Right ventricle myocardium inferior (tissue), 1 donor: ENCODE results near the gene ERFE. TPM values are rescaled to one million over a fixed set of nuclear protein-coding genes. Genes with fewer than 3 reads are reported as not detected.

Experiments
- ATAC-seq: fragments of 200-7000 bp; cut with Tn5 transposase; one replicate; pipeline ENCODE4 v1.9.1; 2020; ENCODE audit warnings: mild to moderate bottlenecking, moderate library complexity
- DNase-seq: peaks from one replicate; pipeline ENCODE4 v3.0.0; 2021; ENCODE audit errors: missing footprints
- intact Hi-C: fragments of 100-400 bp; cut with DNase I; formaldehyde crosslinking; loops from one replicate; pipeline ENCODE4 v1.11.0; 2022
- total RNA-seq: library from RNA; stranded (reverse); fragmentation: NEBNext Ultra II Directional; extraction: Animal tissue kit (Norgen Biotek cat#: 25700); gene quantifications from one replicate; pipeline ENCODE4 v1.2.1, GENCODE V29; 2021
- donor health status: DM: no; HTN: yes; CAD: no; lungs with severe emphysema.

Gene ERFE
- total RNA-seq, 1 donor from 2014 or later = 0.51 TPM

- intact Hi-C loops = loop anchor here (10.0 kb wide), 1 partner anchor 171 kb away; the partner anchor contains the start of gene UBE2F
- ATAC-seq = no peak
Observed at GRCh38 chr2:238135601-238136150, 23.1 kb upstream of the ERFE start.

GRCh38 chr2:238136820-238137537 lies 21.8 kb upstream of the ERFE start:
- intact Hi-C loops = loop anchor here (10.0 kb wide), 1 partner anchor 172 kb away; the partner anchor contains the start of gene UBE2F
- DNase-seq (peak; percentile 80), ATAC-seq (peak; percentile 18)

More at GRCh38 chr2:238135601-238136150, 23.1 kb upstream of the ERFE start:
- no peak for DNase-seq

- ATAC-seq (no peak), DNase-seq (peak; percentile 58)
- intact Hi-C loops = loop anchor here (2.0 to 10.0 kb wide), 2 partner anchors 173 to 279 kb away; partner anchors contain the start of genes RAMP1 and UBE2F
Observed at GRCh38 chr2:238137885-238138284, 20.9 kb upstream of the ERFE start.

- DNase-seq = peak; percentile 86
- peak; percentile 88 for ATAC-seq
- intact Hi-C loops = loop anchor here (1.0 to 10.0 kb wide), 3 partner anchors 78 to 280 kb away; partner anchors contain the start of genes RAMP1 and UBE2F
Observed at GRCh38 chr2:238138331-238139195, 20.2 kb upstream of the ERFE start, which contains the start of gene KLHL30. KLHL30 (plus strand) TSS chr2:238138668; CDS start chr2:238140755, 2,087 bp downstream.

- ATAC-seq = peak; percentile 63
- intact Hi-C loops = loop anchor here (1.0 to 10.0 kb wide), 3 partner anchors 79 to 281 kb away; partner anchors contain the start of genes RAMP1 and UBE2F
- DNase-seq = peak; percentile 53
Observed at GRCh38 chr2:238139196-238140039, 19.4 kb upstream of the ERFE start.

GRCh38 chr2:238140040-238140439 lies 18.7 kb upstream of the ERFE start:
- ATAC-seq (no peak), DNase-seq (no peak)
- intact Hi-C loops = no loop called here

- intact Hi-C loops = no loop called here
- ATAC-seq = no peak
- peak; percentile 62 for DNase-seq
Observed at GRCh38 chr2:238140721-238141540, 17.8 kb upstream of the ERFE start.

- ATAC-seq (no peak), DNase-seq (peak; percentile 68)
- intact Hi-C loops = no loop called here
Observed at GRCh38 chr2:238141541-238142318, 17.0 kb upstream of the ERFE start.

GRCh38 chr2:238142382-238143205 lies 16.2 kb upstream of the ERFE start:
- peak; percentile 73 for DNase-seq
- intact Hi-C loops = no loop called here
- ATAC-seq = no peak

GRCh38 chr2:238143239-238143951 lies 15.4 kb upstream of the ERFE start:
- intact Hi-C loops = no loop called here
- ATAC-seq (peak; percentile 43), DNase-seq (no peak)

- DNase-seq = no peak
- intact Hi-C loops = no loop called here
- no peak for ATAC-seq
Observed at GRCh38 chr2:238144262-238144661, 14.5 kb upstream of the ERFE start.

- intact Hi-C loops = no loop called here
- no peak for DNase-seq
- ATAC-seq = no peak
Observed at GRCh38 chr2:238145046-238145445, 13.7 kb upstream of the ERFE start.

- ATAC-seq = no peak
- DNase-seq = no peak
- intact Hi-C loops = no loop called here
Observed at GRCh38 chr2:238145851-238146250, 12.9 kb upstream of the ERFE start.

GRCh38 chr2:238146884-238147544 lies 11.8 kb upstream of the ERFE start:
- intact Hi-C loops = no loop called here
- ATAC-seq (no peak), DNase-seq (no peak)

GRCh38 chr2:238148981-238149380 lies 9.8 kb upstream of the ERFE start:
- intact Hi-C loops = no loop called here
- no peak for ATAC-seq
- DNase-seq = no peak
